HG03135 (cell line): ENCODE data around the gene CYP2U1.

Source experiments
- ATAC-seq: cut with Tn5 transposase; IDR thresholded peaks from one replicate; pipeline ENCODE4 v1.9.1; 2021; ENCODE audit warnings: mild to moderate bottlenecking, moderate library complexity; ENCODE audit not compliant: unreplicated experiment

The CYP2U1 gene

GRCh38 chr4:107978716-107979451 lies 47.5 kb downstream of the CYP2U1 start:
- ATAC-seq = no peak

DNA sequence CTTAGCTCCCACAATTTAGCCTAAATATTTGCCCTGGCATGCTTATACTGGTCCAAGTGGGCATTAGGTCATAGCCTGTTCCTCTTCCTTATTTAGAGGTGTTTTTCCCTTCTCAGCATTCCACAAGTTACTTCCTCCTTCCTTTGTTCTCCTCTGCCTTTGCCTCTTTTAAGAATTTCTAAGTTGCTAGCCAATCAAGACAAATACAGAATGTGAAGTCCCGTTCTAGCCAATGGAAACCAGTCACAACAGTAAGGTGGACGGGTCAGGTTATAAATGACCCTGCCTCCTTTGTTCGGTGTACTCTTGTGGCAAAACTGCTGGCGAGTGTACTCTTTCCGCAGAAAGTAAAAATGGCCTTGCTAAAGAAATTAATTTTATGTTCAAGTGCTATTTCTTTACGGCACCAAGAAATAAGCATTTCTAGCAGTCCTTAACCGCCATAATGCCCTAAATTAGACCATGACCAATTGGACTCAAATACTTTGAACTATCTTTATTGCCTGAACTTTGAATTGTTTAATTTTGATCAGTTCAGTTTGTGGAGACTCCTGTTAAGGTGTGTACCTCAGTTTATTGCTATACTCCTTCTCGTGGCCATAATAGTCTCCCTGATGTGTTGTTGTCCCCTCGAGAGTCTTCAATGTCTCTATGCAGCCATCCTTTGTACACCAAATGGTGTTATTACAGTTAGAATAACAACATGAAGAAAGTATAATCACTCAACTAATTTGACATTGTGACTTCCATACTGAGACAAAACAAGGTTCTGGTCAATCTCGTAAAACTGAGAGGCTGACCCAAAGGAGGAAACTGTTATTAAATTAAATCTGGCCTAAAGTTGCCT lies 56.8 kb downstream of the CYP2U1 start:
- no peak for ATAC-seq

GRCh38 chr4:107988763-107989035 lies 57.4 kb downstream of the CYP2U1 start:
- no peak for ATAC-seq

- peak; percentile 19 for ATAC-seq
These were observed 57.8 kb downstream of the CYP2U1 start for GRCh38 chr4:107989162-107989536.

DNA sequence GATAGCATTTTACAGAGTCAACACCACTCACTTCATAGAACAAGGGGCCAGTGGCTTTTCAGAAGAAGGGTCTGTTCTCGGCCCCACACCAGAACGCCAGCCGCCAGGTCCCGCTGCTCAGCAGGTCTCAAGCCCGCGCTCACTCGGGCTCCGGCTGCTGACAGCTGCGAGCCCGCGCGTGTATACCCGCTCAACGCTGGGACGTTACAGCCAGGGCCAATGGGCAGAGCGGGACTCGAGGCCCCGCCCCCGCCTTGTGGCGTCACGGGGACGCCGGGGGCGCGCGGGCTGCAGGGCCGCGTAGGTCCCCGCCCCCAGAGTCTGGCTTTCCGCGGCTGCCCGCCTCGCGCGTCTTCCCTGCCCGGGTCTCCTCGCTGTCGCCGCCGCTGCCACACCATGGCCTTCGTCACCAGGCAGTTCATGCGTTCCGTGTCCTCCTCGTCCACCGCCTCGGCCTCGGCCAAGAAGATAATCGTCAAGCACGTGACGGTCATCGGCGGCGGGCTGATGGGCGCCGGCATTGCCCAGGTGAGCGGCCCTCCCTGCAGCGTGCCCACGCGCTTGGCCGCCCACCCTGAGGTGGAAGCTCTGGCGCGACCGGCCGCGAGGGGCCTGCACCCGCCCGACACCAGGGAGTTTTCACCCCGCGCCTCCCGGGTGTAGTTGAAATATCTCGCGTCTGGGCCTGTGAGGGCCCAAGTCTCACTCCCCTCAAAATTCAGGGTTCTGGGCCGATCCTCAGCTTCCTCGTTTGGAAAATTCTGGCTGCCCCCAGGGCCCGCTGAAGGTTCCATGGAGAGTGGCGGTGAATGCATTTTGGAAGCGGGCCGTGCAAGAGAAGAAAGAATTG lies 58.4 kb downstream of the CYP2U1 start, which contains the start of gene HADH:
TSS of gene HADH (plus strand) at position 353 of the 850 bp plus-strand sequence. CDS start at position 397, 44 bp downstream.
- peak; percentile 98 for ATAC-seq

DNA sequence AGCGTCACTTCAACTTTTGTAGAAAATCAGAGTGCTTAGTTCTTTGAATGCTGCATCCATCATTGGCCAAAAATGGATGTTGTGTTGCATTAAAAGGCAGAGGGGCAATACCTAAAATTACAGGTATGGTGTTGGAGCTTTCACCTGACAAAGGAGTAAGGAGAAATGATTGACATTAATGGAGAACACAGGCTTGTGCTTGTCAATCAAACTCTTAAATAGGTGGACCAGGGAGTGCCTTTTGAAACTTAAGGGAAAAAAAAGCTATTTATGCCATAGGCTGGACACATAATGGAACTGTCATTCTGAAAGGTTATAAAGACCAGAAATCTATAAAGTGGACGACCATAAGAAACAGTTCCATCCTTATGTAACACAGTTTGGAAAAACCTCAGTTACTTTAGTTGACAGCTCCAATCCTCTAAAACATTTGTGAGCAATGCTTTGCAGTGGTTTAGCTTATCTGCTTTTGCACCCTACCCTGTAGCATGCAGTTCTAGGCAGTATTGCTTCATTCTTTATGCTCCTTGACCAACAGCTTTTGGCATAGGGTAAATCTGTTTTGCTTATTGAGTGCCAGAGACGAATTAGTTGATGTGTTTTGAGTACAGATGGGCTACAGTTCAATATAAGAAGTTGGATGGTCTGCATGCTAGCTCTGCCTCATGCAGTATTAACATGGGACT lies 60.7 kb downstream of the CYP2U1 start:
- ATAC-seq = no peak

- ATAC-seq = no peak
These were observed 62.6 kb downstream of the CYP2U1 start for GRCh38 chr4:107993969-107994368.

DNA sequence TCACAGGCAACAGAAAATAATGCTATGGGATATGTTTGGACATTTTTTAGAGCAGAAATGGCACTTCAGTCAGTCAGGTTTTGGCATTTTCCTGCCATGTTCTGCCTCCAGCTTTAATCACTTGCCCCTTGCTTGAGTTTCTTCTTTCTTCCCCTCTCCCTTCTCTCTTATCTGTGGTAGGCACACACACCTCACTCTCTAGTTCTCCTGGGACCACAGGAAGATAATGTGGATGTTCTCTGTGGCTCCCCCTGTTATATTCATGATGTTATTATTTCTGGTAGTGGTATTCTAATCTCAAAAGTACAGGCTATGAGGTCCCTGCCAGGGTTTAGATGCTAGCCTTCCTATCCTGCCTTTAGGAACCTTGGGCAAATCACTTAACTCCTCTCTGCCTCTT lies 63.5 kb downstream of the CYP2U1 start:
- no peak for ATAC-seq

- ATAC-seq = no peak
These were observed 65.8 kb downstream of the CYP2U1 start for GRCh38 chr4:107996949-107997788.

DNA sequence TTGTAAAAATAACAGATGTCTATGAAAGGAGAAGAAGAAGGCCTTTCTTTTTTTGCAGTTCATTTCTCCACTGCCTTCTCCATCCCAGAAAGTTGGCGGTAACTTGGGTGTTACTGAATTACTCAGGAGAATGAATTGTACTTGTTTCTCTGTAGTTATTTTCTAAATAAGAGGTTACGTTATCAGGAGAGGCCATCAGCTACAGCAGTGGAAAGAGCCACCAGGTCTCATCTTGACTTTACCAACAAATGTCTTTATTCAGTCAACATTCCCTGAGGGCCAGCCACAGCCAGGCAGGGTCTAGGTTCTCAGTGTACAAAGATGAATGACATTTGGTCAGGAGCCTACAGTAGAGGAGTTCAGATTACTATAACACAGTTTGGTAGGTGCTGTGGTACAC lies 66.4 kb downstream of the CYP2U1 start:
- no peak for ATAC-seq

DNA sequence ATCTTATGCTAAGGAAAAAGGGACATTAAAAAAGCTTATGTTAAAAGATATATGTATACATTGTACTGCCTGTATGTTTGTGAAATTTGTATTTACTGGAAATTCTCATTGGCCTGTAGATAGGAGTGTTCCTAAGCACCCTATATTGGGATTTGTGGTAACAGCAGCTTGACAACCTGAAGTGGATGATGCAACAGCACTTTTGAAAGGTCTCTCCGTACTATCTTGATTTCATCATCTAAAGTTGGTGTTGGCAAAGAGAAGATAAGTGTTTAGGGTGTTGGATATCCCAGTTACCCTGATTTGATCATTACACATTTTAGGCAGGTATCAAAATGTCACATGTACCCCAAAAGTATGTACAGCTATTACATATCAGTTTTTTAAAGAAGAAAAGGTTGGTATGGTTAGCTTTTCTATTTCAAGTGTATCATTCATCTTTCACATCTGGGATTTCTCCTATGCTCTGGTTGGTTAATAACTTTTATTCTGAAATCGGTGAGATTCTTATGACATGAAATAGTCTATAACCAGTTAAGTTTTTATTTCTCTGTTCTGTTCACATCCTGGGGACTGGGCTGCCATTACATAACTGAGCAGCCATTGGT lies 68.7 kb downstream of the CYP2U1 start:
- ATAC-seq = no peak

GRCh38 chr4:108001540-108002135 lies 70.3 kb downstream of the CYP2U1 start:
- no peak for ATAC-seq
